ENCODE measurements around the gene CDH18.

CDH18 gene

DNA sequence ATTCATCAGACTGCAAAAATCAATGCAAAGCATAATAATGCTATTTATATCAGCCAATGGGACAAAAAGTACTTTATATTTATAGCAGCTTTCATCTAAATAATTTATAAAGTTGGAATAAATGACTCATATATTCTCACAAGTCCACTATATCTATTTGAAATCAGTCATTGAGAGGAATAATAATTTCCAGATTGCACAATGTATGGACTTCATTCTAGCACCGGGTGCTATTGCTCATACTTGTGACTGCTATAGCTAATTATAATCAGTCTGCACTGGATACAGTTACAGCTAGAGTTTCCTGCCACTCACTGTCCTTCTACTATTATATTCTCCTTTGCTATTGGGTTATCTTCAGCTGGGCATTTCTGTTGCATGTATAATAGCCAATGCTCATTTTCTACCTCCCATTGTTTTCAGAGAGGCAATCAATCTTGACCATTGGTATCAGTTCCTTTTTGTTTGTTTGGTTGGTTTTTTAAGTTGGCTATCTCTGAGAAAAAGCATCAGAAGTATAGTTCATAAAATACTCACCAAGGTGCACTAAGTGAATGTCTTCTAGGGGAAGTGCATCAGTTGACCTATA is 1.9 kb downstream of the CDH18 start:
- in situ Hi-C loops (cut with HindIII; ENCODE audit: low pct_unique_long_range_greater_than_20kb, low sequenced_read_pairs): no loop called here
- no peak for DNase-seq (ENCODE audit: low read depth in 1 of 2, low spot score in 1 of 2)
- TF ChIP-seq JUND (IDR thresholded peaks at IDR 0.05; ENCODE audit: low read depth): no peak

DNA sequence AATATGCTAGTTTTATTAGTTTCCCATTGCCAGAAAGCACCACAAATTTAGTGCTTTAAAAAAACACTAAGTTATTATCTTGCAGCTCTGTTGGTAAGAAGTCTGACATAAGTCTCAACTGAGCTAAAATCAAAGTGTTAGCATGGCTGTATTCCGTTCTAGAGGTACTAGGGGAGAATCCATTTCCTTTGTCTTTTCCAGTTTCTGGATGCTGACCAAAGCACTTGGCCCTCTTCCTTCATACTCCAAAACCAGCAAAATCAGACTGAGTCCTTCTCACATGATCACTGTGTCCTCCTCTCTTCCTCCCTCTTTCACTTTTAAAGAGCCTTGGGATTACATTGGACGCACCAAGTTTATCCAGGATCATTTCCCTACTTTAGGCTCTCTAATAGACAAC is 9.5 kb downstream of the CDH18 start:
- in situ Hi-C loops (cut with HindIII; ENCODE audit: low pct_unique_long_range_greater_than_20kb, low sequenced_read_pairs): no loop called here
- TF ChIP-seq JUND (IDR thresholded peaks at IDR 0.05; ENCODE audit: low read depth): no peak
- no peak for DNase-seq (ENCODE audit: low read depth in 1 of 2, low spot score in 1 of 2)

DNA sequence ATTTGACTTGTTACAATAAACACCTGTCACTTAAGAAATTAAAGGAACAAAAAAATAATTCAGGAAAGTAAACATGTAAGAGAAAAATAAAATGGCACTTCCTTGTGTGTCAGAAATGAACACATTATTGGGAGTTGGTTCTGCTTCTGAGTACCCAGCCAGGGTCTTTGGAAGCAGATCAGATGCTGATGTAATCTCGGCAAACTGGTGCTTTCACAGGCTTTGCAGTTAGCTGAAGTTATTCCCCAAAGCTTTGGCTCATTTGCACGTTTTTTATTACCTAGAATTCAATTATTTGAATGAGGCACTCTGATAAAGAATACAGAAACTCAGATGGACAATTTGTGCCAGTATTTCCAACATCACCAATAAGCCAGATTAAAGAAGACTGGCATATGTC is 10.9 kb downstream of the CDH18 start:
- DNase-seq (ENCODE audit: low read depth in 1 of 2, low spot score in 1 of 2): no peak
- in situ Hi-C loops (cut with HindIII; ENCODE audit: low pct_unique_long_range_greater_than_20kb, low sequenced_read_pairs): no loop called here
- TF ChIP-seq JUND (IDR thresholded peaks at IDR 0.05; ENCODE audit: low read depth): no peak

DNA sequence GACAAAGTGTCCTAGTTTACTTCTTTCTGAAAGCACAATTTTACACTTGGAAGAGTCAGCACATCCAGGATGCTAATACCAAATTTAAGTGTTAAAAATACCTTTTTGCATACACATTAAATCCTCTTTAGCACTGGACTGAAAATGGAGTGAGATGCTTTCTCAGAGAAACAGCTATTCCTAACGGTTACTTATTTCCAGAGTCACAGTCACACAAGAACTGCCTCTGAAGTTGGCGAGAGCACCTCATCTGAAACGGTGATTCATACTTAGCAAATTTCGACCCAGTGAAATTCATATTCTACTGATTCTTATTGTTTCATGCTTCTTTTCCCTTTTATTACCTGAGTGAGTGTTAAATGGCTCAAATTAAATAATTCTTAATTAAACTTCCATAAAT is 12.2 kb downstream of the CDH18 start:
- no peak for TF ChIP-seq JUND (IDR thresholded peaks at IDR 0.05; ENCODE audit: low read depth)
- in situ Hi-C loops (cut with HindIII; ENCODE audit: low pct_unique_long_range_greater_than_20kb, low sequenced_read_pairs): no loop called here

DNA sequence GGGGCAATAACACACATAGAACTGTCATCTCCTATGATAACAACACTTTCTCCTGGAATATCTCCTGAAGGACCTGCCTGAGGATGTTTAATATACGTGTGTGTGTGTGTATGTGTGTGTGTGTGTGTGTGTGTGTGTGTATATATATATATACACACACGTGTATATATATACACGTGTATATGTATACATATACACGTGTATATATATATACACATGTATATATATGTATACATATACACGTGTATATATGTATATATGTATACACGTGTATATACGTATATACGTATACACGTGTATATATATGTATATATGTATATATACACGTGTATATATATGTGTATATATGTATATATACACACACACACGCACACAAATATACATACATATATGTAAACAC is 27.5 kb downstream of the CDH18 start:
- in situ Hi-C loops (cut with HindIII; ENCODE audit: low pct_unique_long_range_greater_than_20kb, low sequenced_read_pairs): no loop called here

More for the DNA sequence above, 12.2 kb downstream of the CDH18 start:
- DNase-seq (ENCODE audit: low read depth in 1 of 2, low spot score in 1 of 2): no peak

DNA sequence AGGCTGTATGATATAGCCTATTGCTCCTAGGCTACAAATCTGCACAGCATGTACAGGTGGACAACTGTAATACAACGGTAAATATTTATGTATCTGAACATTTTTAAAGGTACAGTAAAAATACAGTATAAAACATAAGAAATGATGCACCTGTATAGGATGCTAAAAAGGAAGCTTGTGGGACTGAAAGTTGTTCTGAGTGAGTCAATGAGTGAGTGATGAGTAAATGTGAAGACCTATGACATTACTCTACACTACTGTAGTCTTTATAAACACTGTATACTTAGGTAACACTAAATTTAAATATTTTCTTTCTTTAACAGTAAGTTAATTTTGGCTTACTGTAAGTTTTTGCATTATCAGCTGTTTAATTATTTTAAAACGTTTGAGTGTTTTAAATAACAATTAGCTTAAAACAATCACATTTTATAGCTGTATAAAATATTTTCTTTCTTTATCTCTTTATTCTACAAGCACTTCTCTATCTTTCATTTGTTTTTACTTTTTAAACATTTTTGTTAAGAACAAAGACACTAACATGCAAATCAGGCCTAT is 28.1 kb downstream of the CDH18 start:
- no peak for DNase-seq (ENCODE audit: low read depth in 1 of 2, low spot score in 1 of 2)
- in situ Hi-C loops (cut with HindIII; ENCODE audit: low pct_unique_long_range_greater_than_20kb, low sequenced_read_pairs): no loop called here
- no peak for TF ChIP-seq JUND (IDR thresholded peaks at IDR 0.05; ENCODE audit: low read depth)

More for the DNA sequence above, 27.5 kb downstream of the CDH18 start:
- TF ChIP-seq JUND (IDR thresholded peaks at IDR 0.05; ENCODE audit: low read depth): no peak
- no peak for DNase-seq (ENCODE audit: low read depth in 1 of 2, low spot score in 1 of 2)

DNA sequence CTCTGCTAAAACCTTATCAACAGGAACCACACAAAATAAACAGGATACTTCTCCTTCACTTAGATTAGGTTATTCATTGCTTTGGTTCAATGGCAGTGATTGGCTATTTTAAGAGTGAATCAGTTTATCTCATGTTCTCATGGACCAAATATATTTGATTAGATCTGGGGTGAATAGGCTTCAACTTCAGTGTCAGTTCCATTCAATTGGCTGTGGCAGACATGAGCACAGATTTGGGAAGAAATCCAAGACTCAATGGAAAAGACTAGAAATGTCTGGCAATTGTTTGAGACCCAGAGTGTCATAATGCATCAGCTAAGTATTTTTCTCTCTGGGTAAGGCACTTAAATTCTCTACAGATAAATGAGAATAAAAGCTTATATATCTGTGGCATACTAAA is 37.1 kb downstream of the CDH18 start:
- no peak for DNase-seq (ENCODE audit: low read depth in 1 of 2, low spot score in 1 of 2)
- no peak for TF ChIP-seq JUND (IDR thresholded peaks at IDR 0.05; ENCODE audit: low read depth)

DNA sequence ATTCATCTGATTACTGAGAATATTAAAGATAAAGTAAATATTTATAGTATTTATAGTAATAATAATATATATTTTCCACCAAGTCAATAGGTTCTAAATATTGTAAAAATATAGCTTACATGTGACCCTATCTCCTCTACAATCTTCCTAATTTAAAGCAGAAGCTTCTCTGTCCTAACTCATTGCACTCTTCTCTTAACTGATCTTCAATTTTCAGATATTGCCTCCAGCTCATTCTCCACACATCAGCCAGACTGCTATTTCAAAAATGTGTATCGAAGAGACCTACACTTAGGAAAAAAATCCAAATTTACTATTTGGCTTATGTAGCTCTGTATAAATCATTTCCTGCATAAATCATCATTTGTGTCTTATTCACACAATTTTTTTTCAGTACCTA is 47.8 kb downstream of the CDH18 start:
- no peak for DNase-seq (ENCODE audit: low read depth in 1 of 2, low spot score in 1 of 2)
- in situ Hi-C loops (cut with HindIII; ENCODE audit: low pct_unique_long_range_greater_than_20kb, low sequenced_read_pairs): no loop called here
- no peak for TF ChIP-seq JUND (IDR thresholded peaks at IDR 0.05; ENCODE audit: low read depth)

More for the DNA sequence above, 37.1 kb downstream of the CDH18 start:
- in situ Hi-C loops (cut with HindIII; ENCODE audit: low pct_unique_long_range_greater_than_20kb, low sequenced_read_pairs): no loop called here

DNA sequence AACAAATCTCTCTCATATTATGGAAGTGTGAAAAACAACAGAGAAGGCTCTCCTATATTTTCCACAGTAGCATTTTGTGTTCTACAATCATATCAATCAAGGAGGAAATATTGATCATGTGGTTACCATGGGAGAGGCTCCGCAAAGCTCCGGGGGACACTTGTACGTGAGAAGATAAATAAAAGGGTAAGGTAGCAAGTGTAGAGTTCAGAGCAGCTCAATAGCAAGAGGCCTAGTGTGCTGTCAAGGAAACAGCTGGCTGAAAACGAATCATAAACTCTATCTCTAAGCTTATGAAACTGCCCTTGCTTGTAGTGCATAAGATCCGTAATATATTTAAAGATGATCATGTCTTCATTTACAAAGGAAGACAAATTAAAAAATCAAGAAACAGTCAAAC is 57.5 kb downstream of the CDH18 start:
- no peak for TF ChIP-seq JUND (IDR thresholded peaks at IDR 0.05; ENCODE audit: low read depth)
- no peak for DNase-seq (ENCODE audit: low read depth in 1 of 2, low spot score in 1 of 2)
- in situ Hi-C loops (cut with HindIII; ENCODE audit: low pct_unique_long_range_greater_than_20kb, low sequenced_read_pairs): no loop called here

DNA sequence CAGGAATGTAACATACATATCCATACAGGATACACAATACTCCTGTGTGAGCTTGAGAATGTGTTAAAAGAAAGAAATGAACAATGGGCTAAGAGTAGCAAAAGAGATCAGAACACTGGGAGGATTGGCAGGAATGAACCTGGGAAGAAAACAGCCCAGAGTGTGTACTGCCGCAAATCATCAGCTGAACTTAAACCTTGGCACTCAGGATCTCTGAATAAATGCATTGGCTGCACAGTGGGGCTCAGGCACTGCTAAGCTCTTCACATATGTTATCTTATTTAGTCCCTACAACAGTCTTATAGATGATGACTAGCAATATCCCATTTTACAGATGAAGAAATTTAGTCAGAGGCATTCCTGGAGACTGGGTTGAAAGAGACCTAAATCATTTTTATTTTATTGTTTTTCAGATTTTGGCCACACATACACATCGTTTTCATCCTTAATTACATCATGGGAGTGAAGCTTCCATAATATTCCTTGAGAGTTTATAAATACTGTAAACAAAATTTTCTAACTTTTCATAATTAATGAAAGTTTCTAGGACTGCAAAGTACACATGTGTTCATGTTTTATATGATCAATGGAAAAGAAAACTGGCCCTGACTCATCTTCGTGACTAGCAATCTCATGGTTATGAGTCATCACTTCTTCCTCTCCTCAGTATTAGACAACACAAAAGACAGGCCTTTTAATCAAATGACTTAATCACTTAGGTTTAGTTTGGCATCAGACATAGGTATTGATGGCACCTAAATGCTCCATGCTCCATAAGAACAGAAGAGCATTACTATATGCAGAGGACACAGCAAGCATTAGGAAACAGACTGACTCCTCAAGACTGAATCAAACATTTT is 59.2 kb downstream of the CDH18 start:
- TF ChIP-seq JUND (IDR thresholded peaks at IDR 0.05; ENCODE audit: low read depth): no peak
- no peak for DNase-seq (ENCODE audit: low read depth in 1 of 2, low spot score in 1 of 2)
- in situ Hi-C loops (cut with HindIII; ENCODE audit: low pct_unique_long_range_greater_than_20kb, low sequenced_read_pairs): no loop called here

DNA sequence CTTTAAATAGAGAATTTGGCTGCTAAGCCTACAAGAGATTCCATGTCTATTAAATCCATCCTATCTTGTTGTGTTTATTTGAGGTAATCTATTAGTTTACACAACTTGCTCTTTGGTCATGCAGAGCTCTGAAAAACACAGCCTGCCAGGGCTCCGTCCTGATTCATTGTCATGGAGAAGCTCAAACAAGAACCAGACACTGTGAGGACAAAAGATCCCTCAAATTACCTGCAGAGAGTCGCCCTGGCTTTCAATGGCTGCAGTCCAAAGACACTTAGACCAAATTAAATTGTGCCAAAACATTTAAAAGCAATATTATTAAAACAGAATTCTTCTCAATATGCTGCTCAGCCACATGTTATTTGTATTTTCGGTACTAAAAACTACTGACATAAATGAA is 60.1 kb downstream of the CDH18 start:
- in situ Hi-C loops (cut with HindIII; ENCODE audit: low pct_unique_long_range_greater_than_20kb, low sequenced_read_pairs): no loop called here
- no peak for DNase-seq (ENCODE audit: low read depth in 1 of 2, low spot score in 1 of 2)
- TF ChIP-seq JUND (IDR thresholded peaks at IDR 0.05; ENCODE audit: low read depth): no peak

DNA sequence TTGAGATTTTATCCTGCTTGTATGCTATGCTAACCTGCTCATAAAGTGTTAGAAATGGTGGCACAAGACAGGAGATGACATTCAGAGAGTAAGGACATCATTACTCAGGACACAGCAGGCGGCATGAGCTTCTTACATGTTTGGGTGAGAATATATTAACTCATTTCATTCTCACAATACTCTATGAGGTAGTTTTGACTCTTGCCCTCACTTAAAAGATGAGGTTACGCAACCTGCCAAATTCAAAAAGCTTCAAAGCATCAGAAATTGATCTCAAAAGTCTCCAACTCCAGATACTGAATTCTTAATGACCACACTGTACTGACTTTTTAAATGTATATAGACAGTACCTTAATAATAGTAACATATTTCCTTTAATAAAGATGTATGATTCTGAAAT is 60.8 kb downstream of the CDH18 start:
- DNase-seq (ENCODE audit: low read depth in 1 of 2, low spot score in 1 of 2): no peak
- in situ Hi-C loops (cut with HindIII; ENCODE audit: low pct_unique_long_range_greater_than_20kb, low sequenced_read_pairs): no loop called here
- TF ChIP-seq JUND (IDR thresholded peaks at IDR 0.05; ENCODE audit: low read depth): no peak

DNA sequence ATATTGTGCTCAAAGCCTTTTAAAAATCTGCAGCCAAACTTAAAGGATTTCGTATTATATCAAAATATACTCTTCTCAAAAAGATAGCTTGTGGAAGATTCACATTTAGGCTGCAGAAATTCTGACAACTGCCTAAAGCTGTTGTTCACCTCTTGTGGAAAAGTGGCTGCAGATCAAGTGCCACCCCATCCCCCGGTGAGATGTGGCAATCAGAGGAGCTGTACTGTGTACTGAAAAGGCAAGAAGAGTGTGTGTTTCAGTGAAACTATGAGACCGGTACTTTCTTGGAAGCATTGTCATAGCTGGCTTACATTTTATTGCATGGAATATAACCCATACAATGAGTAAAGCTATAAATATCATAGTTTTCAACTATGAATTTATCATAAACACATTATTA is 64.3 kb downstream of the CDH18 start:
- in situ Hi-C loops (cut with HindIII; ENCODE audit: low pct_unique_long_range_greater_than_20kb, low sequenced_read_pairs): no loop called here
- DNase-seq (ENCODE audit: low read depth in 1 of 2, low spot score in 1 of 2): no peak
- no peak for TF ChIP-seq JUND (IDR thresholded peaks at IDR 0.05; ENCODE audit: low read depth)
